Activated CD4-positive, alpha-beta memory T cell treated with anti-CD3 and anti-CD28 coated beads, Interleukin-2, amount 10 ng/mL, durations not matched to agents 7 days and 5 days (primary cell): ENCODE measurements around the gene HDAC10. TPM values are rescaled to one million over a fixed set of nuclear protein-coding genes. Genes with fewer than 3 reads are reported as not detected.

ENCODE experiments used
- CTCF ChIA-PET: fragments of 350-600 bp; sonication (Branson Sonifier 250); formaldehyde crosslinking; loops from one replicate; lab custom pipeline; 2021; ENCODE audit warnings: antibody characterized with exemption, inconsistent platforms; lab: Charles Lee
- POLR2A ChIA-PET: fragments of 350-600 bp; sonication (Branson Sonifier 250); formaldehyde crosslinking; loops from one replicate; lab custom pipeline; 2021; ENCODE audit warnings: antibody characterized with exemption; lab: Charles Lee
- DNase-seq: peaks from one replicate; pipeline ENCODE4 v3.0.0-alpha.2; 2020
- H3K27ac Mint-ChIP-seq: one replicate; pipeline ENCODE4 v1.8.0; 2021; ENCODE audit warnings: mild to moderate bottlenecking, mixed read lengths
- H3K27me3 Mint-ChIP-seq: one replicate; pipeline ENCODE4 v1.8.0; 2021; ENCODE audit warnings: mixed read lengths
- H3K36me3 Mint-ChIP-seq: one replicate; pipeline ENCODE4 v1.8.0; 2021; ENCODE audit warnings: low read depth, mixed read lengths
- H3K4me1 Mint-ChIP-seq: one replicate; pipeline ENCODE4 v1.8.0; 2021; ENCODE audit warnings: mixed read lengths
- H3K4me3 Mint-ChIP-seq: one replicate; pipeline ENCODE4 v1.8.0; 2021; ENCODE audit warnings: mild to moderate bottlenecking, mixed read lengths
- H3K9me3 Mint-ChIP-seq: one replicate; pipeline ENCODE4 v1.8.0; 2021; ENCODE audit warnings: mixed read lengths
- total RNA-seq, 2 experiments: library from RNA; stranded (reverse); gene quantifications; one replicate each; pipeline ENCODE4 v1.2.3, GENCODE V29; 2021

The HDAC10 gene
- total RNA-seq, 2 experiments from 2014 or later, result 83.7 to 90.0 TPM

- Mint-ChIP-seq H3K9me3 (no peaks in the 10 kb centered on the region), H3K27ac (no peak overlapping the region), H3K36me3 (no peaks in the 10 kb centered on the region), H3K4me3 (no peak overlapping the region), H3K27me3 (peaks cover 6% of the 10 kb centered on the region), H3K4me1 (peaks cover 15% of the 10 kb centered on the region)
- CTCF ChIA-PET, result interaction anchor here (0.6 to 2.5 kb wide), 9 partner anchors 9 to 321 kb away, joined by 3 to 12 read pairs (median 4); partner anchors contain the start of genes DENND6B, HDAC10 and SCO2
- POLR2A ChIA-PET, result interaction anchor here (0.9 to 1.5 kb wide), 2 partner anchors 253 to 349 kb away, joined by 4 to 5 read pairs; partner anchors contain the start of gene SCO2
- no peak for DNase-seq
These were observed 21.2 kb upstream of the HDAC10 start for GRCh38 chr22:50272044-50272802.

GRCh38 chr22:50271519-50271970, 20.5 kb upstream of the HDAC10 start:
- Mint-ChIP-seq H3K27me3 (peaks cover 6% of the 10 kb centered on the region), H3K36me3 (no peaks in the 10 kb centered on the region), H3K9me3 (no peaks in the 10 kb centered on the region), H3K27ac (no peak overlapping the region), H3K4me1 (peaks cover 15% of the 10 kb centered on the region), H3K4me3 (no peak overlapping the region)
- ChIA-PET CTCF (interaction anchor here (0.6 to 2.5 kb wide), 8 partner anchors 20 to 304 kb away, joined by 3 to 12 read pairs (median 4); partner anchors contain the start of genes HDAC10 and SCO2), POLR2A (interaction anchor here (1.5 kb wide), 1 partner anchor 349 kb away, joined by 5 read pairs; no protein-coding TSS in a partner anchor)
- DNase-seq, result peak; percentile 70

- Mint-ChIP-seq H3K4me3 (peak overlapping the region; percentile 65), H3K9me3 (no peaks in the 10 kb centered on the region)
These were observed 19.8 kb upstream of the HDAC10 start for GRCh38 chr22:50270666-50271394.

DNA sequence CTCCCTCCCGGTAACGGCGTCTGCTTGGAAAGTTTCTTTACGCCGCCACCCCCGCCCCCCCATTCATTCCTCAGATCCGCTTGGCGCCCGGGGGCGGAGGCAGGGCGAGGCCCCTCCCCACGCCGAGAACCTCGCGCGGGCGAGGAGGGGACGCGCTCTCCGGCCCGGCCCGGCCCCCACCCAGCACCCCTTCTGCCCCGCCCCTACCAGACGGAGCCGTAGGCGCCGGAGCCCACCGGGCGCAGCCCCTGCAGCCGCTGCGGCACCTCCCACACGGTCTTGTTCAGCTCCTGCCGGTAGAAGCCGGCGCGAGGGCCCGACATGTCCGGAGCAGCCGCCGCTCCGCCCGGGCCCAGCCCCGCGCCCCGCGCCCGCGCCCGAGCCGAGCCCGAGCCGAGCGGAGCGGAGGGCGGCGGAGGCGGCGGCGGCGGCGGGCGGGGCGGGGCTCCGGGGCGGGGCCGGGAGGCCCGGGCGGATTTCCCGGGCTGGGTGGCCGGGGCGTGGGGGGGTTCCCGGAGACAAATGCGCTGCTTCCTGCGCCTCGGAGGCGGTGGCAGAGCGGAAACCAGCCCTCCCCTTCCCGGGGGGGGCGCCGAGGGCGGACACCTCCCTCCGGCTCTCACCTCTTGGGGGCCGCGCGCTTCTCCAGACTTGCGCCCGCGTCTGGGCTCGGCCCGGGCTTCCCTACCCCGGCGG, 19.1 kb upstream of the HDAC10 start, which contains the start of gene MAPK11:
Gene MAPK11, minus strand, starts transcription at position 411 of the 696 bp plus-strand sequence. Its CDS starts 88 bp downstream, at position 323.
- Mint-ChIP-seq H3K4me3 (peak within 1 kb of the TSS; percentile 66), H3K9me3 (no peaks in the 10 kb centered on the region), H3K27ac (peak within 1 kb of the TSS; percentile 19), H3K27me3 (peaks cover 6% of the 10 kb centered on the region), H3K4me1 (peaks cover 15% of the 10 kb centered on the region), H3K36me3 (no peaks in the 10 kb centered on the region)
- ChIA-PET CTCF (no interaction called here), POLR2A (interaction anchor here (1.5 to 4.1 kb wide), 4 partner anchors 19 to 255 kb away, joined by 3 to 13 read pairs (median 5); partner anchors contain the start of genes HDAC10 and SCO2)
- DNase-seq, result peak; percentile 78

More at GRCh38 chr22:50270666-50271394, 19.8 kb upstream of the HDAC10 start:
- Mint-ChIP-seq H3K27ac (peak overlapping the region; percentile 19), H3K36me3 (no peaks in the 10 kb centered on the region), H3K27me3 (peaks cover 6% of the 10 kb centered on the region), H3K4me1 (peaks cover 15% of the 10 kb centered on the region)
- POLR2A ChIA-PET, result interaction anchor here (4.1 kb wide), 1 partner anchor 20 kb away, joined by 13 read pairs; the partner anchor contains the start of gene HDAC10
- DNase-seq, result peak; percentile 80
- CTCF ChIA-PET, result interaction anchor here (0.6 to 2.5 kb wide), 7 partner anchors 19 to 305 kb away, joined by 3 to 12 read pairs (median 3); partner anchors contain the start of gene HDAC10

GRCh38 chr22:50269573-50269969, 18.5 kb upstream of the HDAC10 start:
- Mint-ChIP-seq H3K4me3 (peak overlapping the region; percentile 66), H3K9me3 (no peaks in the 10 kb centered on the region), H3K27me3 (peaks cover 6% of the 10 kb centered on the region), H3K4me1 (peaks cover 15% of the 10 kb centered on the region), H3K27ac (no peak overlapping the region), H3K36me3 (no peaks in the 10 kb centered on the region)
- ChIA-PET CTCF (no interaction called here), POLR2A (interaction anchor here (1.1 to 4.1 kb wide), 5 partner anchors 19 to 256 kb away, joined by 3 to 13 read pairs (median 4); partner anchors contain the start of genes HDAC10, LMF2 and SCO2)
- DNase-seq, result no peak

DNA sequence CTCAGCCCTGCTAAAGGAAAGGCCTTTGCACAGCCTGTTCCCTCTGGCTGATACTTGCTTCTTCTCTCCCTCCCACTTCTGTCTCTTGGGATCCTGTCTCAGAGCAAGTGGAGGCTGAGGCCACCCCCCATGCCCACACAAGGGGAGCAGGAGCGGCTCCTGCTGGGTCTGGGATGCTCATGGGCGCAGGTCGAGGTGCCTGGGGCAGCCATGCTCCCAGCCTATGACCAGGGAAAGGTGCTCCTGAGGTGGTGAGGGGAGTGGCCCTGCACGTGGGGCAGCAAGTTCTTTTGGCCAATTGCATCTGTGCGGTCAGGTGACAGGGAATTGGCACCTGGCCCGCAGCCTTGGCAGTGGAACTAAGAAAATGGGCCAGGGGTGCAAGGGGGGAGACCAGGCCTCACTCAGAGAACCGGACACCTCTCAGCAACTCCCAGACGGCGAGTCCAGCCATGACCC, 17.6 kb upstream of the HDAC10 start:
- Mint-ChIP-seq H3K36me3 (no peaks in the 10 kb centered on the region), H3K4me1 (peaks cover 15% of the 10 kb centered on the region), H3K27me3 (peaks cover 6% of the 10 kb centered on the region), H3K4me3 (peak overlapping the region; percentile 66), H3K27ac (no peak overlapping the region), H3K9me3 (no peaks in the 10 kb centered on the region)
- DNase-seq, result no peak
- ChIA-PET CTCF (no interaction called here), POLR2A (interaction anchor here (1.1 to 4.1 kb wide), 5 partner anchors 18 to 257 kb away, joined by 3 to 13 read pairs (median 4); partner anchors contain the start of genes HDAC10, LMF2 and SCO2)

DNA sequence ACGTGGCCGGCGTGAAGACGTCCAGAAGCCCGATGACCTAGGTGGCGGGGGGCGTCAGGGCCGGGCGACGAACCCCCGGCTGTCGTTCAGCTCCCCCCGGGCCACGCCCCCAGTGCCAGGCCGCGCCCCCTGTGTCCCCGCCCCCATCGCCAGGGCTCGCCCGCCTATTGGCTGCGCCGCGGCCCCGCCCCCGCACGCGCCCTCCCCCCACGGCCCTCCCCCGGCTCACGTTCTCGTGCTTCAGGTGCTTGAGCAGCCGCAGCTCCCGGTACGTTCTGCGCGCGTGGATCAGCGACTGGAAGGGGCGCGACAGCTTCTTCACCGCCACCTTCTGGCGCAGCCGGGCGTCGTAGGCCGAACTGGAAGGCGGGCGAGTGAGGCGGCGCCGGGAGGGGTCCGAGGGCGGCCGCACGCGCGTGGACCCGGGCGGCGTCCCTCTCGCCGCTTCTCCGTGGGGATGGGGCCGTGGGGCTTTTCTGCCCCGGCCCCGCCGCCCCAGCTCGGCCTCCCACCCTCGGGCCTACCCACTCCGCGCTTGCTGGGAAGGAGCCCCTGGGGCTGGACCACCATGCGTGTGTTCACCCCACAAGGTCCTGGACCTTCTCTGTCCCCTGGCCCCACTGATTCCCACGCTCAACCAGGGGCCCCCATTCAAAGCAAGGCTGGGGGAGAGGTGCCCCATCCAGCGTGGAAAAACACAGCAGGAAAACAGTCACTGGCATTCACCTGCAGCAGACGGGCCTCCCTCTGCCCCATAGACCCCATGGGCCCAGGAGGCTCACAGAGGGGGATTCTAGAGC, 16.7 kb upstream of the HDAC10 start:
- ChIA-PET CTCF (interaction anchor here (0.7 kb wide), 2 partner anchors 9 to 42 kb away, joined by 3 to 4 read pairs; no protein-coding TSS in a partner anchor), POLR2A (interaction anchor here (0.8 to 4.1 kb wide), 3 partner anchors 17 to 201 kb away, joined by 3 to 13 read pairs (median 6); partner anchors contain the start of gene HDAC10)
- no peak overlapping the region for H3K27ac Mint-ChIP-seq
- DNase-seq, result peak; percentile 53
- peaks cover 4% of the 10 kb centered on the region for H3K27me3 Mint-ChIP-seq
- H3K36me3 Mint-ChIP-seq, result no peaks in the 10 kb centered on the region
- peaks cover 15% of the 10 kb centered on the region for H3K4me1 Mint-ChIP-seq
- H3K9me3 Mint-ChIP-seq, result no peaks in the 10 kb centered on the region
- H3K4me3 Mint-ChIP-seq, result no peak overlapping the region

DNA sequence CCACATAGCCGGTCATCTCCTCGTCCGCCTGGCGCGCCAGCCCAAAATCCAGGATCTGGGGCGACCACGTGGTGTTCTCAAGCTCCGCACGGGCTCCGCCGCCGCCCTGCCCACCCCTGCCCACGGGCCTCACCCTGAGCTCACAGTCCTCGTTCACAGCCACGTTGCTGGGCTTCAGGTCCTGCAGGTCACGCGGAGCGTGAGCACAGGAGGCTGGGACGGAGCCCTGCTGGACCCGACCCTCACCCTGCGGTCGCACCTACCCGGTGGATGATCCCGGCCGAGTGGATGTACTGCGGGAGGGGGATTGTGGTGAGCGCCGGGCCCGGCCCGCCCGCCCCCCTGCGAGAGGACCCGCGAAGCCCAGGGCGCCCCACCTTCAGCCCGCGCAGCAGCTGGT, 15.9 kb upstream of the HDAC10 start:
- ChIA-PET CTCF (interaction anchor here (0.7 to 1.2 kb wide), 2 partner anchors 9 to 19 kb away, joined by 3 to 4 read pairs; no protein-coding TSS in a partner anchor), POLR2A (interaction anchor here (0.8 to 4.1 kb wide), 2 partner anchors 16 to 202 kb away, joined by 3 to 13 read pairs; partner anchors contain the start of gene HDAC10)
- Mint-ChIP-seq H3K27me3 (peaks cover 10% of the 10 kb centered on the region), H3K4me1 (peaks cover 22% of the 10 kb centered on the region), H3K9me3 (no peaks in the 10 kb centered on the region), H3K27ac (no peak overlapping the region), H3K4me3 (no peak overlapping the region), H3K36me3 (no peaks in the 10 kb centered on the region)
- DNase-seq, result no peak

DNA sequence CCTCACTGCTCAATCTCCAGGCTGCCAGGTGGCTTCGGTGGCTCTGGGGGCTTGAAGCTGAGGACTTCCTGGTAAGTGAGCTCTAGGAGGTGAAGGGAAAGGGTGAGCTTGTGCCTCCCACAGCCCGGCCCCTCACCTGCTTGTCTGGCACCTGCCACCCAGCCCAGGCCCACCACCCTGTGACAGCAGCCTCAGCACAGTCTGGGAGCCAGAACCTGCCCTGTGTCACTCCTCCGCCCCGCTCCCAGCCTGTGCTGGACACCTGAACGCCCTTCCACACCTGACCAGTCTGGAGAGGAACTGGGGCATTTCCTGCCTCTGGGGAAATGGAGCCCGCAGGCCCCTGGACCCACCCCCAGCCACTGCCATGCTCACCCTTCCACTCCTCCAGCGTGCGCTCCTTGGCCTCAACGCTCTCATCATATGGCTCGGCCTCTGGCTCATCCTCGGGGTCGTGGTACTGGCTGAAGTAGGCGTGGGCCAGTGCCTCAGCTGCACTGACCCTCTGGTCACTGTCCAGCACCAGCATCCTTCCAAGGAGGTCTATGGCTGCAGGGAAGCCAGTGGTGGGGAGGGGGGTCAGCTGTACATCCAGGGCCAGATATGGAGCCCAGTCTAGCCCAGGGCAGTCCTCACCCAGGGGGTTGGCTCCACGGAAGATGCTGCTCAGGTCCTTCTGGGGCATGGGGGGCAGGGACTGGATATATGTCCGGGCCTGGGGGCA, 14.0 kb upstream of the HDAC10 start:
- ChIA-PET CTCF (no interaction called here), POLR2A (no interaction called here)
- no peak overlapping the region for H3K27ac Mint-ChIP-seq
- no peaks in the 10 kb centered on the region for H3K9me3 Mint-ChIP-seq
- H3K4me1 Mint-ChIP-seq, result peaks cover 19% of the 10 kb centered on the region
- H3K27me3 Mint-ChIP-seq, result peaks cover 11% of the 10 kb centered on the region
- no peaks in the 10 kb centered on the region for H3K36me3 Mint-ChIP-seq
- H3K4me3 Mint-ChIP-seq, result no peak overlapping the region
- DNase-seq, result no peak

- H3K36me3 Mint-ChIP-seq, result no peaks in the 10 kb centered on the region
- H3K9me3 Mint-ChIP-seq, result no peaks in the 10 kb centered on the region
- H3K27me3 Mint-ChIP-seq, result peaks cover 11% of the 10 kb centered on the region
- no peak for DNase-seq
- peaks cover 16% of the 10 kb centered on the region for H3K4me1 Mint-ChIP-seq
- ChIA-PET CTCF (no interaction called here), POLR2A (no interaction called here)
- H3K27ac Mint-ChIP-seq, result no peak overlapping the region
- no peak overlapping the region for H3K4me3 Mint-ChIP-seq
These were observed 13.2 kb upstream of the HDAC10 start for GRCh38 chr22:50264104-50264745.
